Endodermal cell (in vitro differentiated cells): ENCODE results near the gene MAP3K6. TPM values are rescaled to one million over a fixed set of nuclear protein-coding genes. Genes with fewer than 3 reads are reported as not detected.

Experiments used
- DNase-seq: peaks from one replicate; pipeline ENCODE4 v3.0.0-alpha.2; 2017
- H3K27ac ChIP-seq: 2 replicates; pipeline ENCODE4 v1.5.1; 2013; ENCODE audit warnings: mild to moderate bottlenecking, low read depth, low read length, moderate library complexity
- H3K27me3 ChIP-seq: 2 replicates; pipeline ENCODE4 v1.6.1; 2013; ENCODE audit warnings: mild to moderate bottlenecking, low read length, moderate library complexity; ENCODE audit not compliant: insufficient read depth, control insufficient read depth, poor library complexity, severe bottlenecking
- H3K36me3 ChIP-seq: 2 replicates; pipeline ENCODE4 v1.7.0; 2013; ENCODE audit warnings: mild to moderate bottlenecking, low read length, moderate library complexity; ENCODE audit not compliant: control insufficient read depth, insufficient read depth
- H3K4me1 ChIP-seq: one replicate; pipeline ENCODE4 v1.7.0; 2013; ENCODE audit warnings: low read length; ENCODE audit not compliant: control insufficient read depth, insufficient read depth
- H3K4me3 ChIP-seq: 2 replicates; pipeline ENCODE4 v1.5.1; 2013; ENCODE audit warnings: mild to moderate bottlenecking, low read length, moderate library complexity
- H3K9ac ChIP-seq: 2 replicates; pipeline ENCODE4 v1.6.1; 2013; ENCODE audit warnings: mild to moderate bottlenecking, low read length, moderate library complexity; ENCODE audit not compliant: poor library complexity, severe bottlenecking; ENCODE audit errors: extremely low read depth
- H3K9me3 ChIP-seq: 2 replicates; pipeline ENCODE4 v1.6.1; 2013; ENCODE audit warnings: mild to moderate bottlenecking, low read length, moderate library complexity; ENCODE audit not compliant: control insufficient read depth
- H3K27ac Mint-ChIP-seq: 2 replicates; pipeline ENCODE4 v1.8.0; 2020; ENCODE audit warnings: mixed read lengths
- H3K27me3 Mint-ChIP-seq: 2 replicates; pipeline ENCODE4 v1.8.0; 2021; ENCODE audit warnings: mild to moderate bottlenecking, mixed read lengths; ENCODE audit not compliant: insufficient read depth
- H3K36me3 Mint-ChIP-seq: 2 replicates; pipeline ENCODE4 v1.8.0; 2020; ENCODE audit warnings: low read depth, mixed read lengths
- H3K4me1 Mint-ChIP-seq: 2 replicates; pipeline ENCODE4 v1.8.0; 2020; ENCODE audit warnings: mixed read lengths
- H3K4me3 Mint-ChIP-seq: 2 replicates; pipeline ENCODE4 v1.8.0; 2020; ENCODE audit warnings: mild to moderate bottlenecking, moderate library complexity, mixed read lengths
- H3K9me3 Mint-ChIP-seq: 2 replicates; pipeline ENCODE4 v1.8.0; 2020; ENCODE audit warnings: mild to moderate bottlenecking, mixed read lengths
- WGBS, 2 experiments: methylation state at CpG; one replicate each; pipeline versions ENCODE4 v1.1.5 to v1.1.7; 2013; ENCODE audit warnings: missing lambda C conversion rate in 2 of 2, mixed read lengths in 1 of 2; ENCODE audit not compliant: insufficient coverage in 1 of 2, insufficient read length in 1 of 2; 5-methylcytosine and 5-hydroxymethylcytosine counted together
- total RNA-seq, 2 donors: library from RNA; stranded (reverse); fragmentation: NEBNext Ultra II Directional in 1 of 2; extraction: Animal tissue kit (Norgen Biotek cat#: 25700) in 1 of 2; gene quantifications; 2 replicates in 1 of 2; 3 replicates in 1 of 2; pipeline ENCODE4 v1.2.1, GENCODE V29; 2021
- TF ChIP-seq, protein P1 (sequence below): fragments of 200-600 bp; sonication (generic); conservative IDR thresholded peaks from 2 replicates; pipeline ENCODE4 v1.5.0; 2021; ENCODE audit warnings: antibody characterized with exemption, mild to moderate bottlenecking

The MAP3K6 gene
- total RNA-seq, 2 donors from 2014 or later: 6.6 to 11.5 TPM

DNA sequence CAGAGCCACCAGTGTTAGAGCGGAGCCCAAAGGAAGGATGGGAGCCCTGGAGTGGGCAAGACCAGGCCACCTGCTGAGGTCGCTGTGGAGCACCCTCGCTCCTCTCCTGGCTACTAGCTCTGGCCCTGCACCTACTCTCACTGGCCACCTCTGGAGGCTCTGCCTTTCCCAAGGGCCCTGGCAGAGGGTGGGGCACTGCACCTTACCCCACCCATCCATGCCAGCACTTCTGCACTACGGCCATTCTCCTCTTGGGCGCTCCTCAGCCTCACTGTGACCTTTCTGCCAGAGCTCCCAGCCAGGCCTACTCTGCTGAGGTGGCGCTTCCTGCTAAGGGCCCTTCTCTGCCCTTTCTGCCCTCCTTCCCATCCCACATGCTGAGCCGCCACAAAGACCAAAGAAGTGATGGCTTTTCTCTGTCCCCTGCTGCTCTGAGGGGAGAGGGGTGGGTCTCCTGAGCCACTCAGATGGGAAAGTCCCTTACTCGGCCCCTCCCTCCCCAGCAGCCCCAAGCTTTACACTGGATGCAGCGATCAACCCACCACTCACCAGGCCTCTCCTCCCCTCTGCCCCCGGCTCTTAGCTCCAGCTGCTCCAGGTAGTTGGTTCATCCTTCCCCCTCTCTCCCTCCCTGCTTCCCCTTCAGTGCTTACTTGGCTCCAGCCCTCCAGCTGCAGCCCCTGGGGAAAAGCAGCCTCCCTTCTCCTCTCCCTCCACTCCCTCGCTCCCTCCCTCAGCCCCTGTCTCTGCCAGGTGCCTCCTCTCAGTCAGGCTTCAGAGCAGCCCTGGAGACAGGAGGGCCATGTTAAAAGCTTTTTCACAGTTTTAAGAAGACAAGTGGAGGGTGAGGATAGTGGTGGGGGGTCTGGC, 59.6 kb downstream of the MAP3K6 start:
- WGBS, 2 experiments: 45 to 53% methylated on average over 4 to 11 of the region's 11 CpGs
- H3K36me3 Mint-ChIP-seq: peaks cover 5% of the 10 kb centered on the region
- H3K27me3 Mint-ChIP-seq: no peaks in the 10 kb centered on the region
- peak overlapping the region; percentile 83 for H3K27ac Mint-ChIP-seq
- peak; percentile 93 for DNase-seq
- no peak overlapping the region for H3K4me3 Mint-ChIP-seq
- no peaks in the 10 kb centered on the region for H3K36me3 ChIP-seq
- TF ChIP-seq, protein P1, sequence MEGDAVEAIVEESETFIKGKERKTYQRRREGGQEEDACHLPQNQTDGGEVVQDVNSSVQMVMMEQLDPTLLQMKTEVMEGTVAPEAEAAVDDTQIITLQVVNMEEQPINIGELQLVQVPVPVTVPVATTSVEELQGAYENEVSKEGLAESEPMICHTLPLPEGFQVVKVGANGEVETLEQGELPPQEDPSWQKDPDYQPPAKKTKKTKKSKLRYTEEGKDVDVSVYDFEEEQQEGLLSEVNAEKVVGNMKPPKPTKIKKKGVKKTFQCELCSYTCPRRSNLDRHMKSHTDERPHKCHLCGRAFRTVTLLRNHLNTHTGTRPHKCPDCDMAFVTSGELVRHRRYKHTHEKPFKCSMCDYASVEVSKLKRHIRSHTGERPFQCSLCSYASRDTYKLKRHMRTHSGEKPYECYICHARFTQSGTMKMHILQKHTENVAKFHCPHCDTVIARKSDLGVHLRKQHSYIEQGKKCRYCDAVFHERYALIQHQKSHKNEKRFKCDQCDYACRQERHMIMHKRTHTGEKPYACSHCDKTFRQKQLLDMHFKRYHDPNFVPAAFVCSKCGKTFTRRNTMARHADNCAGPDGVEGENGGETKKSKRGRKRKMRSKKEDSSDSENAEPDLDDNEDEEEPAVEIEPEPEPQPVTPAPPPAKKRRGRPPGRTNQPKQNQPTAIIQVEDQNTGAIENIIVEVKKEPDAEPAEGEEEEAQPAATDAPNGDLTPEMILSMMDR: peak; percentile 69
- peak overlapping the region; percentile 79 for H3K27ac ChIP-seq
- no peaks in the 10 kb centered on the region for H3K27me3 ChIP-seq
- H3K4me3 ChIP-seq: no peak overlapping the region
- peak overlapping the region; percentile 11 for H3K9ac ChIP-seq
- H3K9me3 Mint-ChIP-seq: no peaks in the 10 kb centered on the region
- peaks cover 18% of the 10 kb centered on the region for H3K4me1 Mint-ChIP-seq
- H3K9me3 ChIP-seq: no peaks in the 10 kb centered on the region
- peaks cover 15% of the 10 kb centered on the region for H3K4me1 ChIP-seq

DNA sequence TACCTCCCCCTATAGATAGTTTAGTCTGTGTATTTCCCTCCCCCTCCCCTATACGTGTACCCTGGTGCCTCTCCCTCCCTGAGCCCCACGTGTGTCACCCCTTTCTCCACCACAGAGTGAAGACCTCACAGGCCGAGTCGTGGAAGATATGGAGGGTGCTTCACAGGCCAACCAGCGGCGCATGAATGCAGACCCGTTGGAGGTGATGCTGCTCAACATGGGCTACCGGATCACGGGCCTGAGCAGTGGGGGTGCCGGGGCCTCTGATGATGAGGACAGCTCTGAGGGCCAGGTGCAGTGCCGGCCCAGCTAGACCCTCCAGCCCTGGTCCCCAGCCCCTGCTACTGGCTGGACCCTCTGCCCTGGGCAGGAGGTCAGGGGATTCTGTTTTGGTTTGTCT, 60.7 kb downstream of the MAP3K6 start:
- Histone ChIP-seq H3K27me3 (no peaks in the 10 kb centered on the region), H3K9ac (no peak overlapping the region), H3K36me3 (no peaks in the 10 kb centered on the region), H3K4me3 (no peak overlapping the region), H3K9me3 (no peaks in the 10 kb centered on the region), H3K4me1 (peaks cover 15% of the 10 kb centered on the region), H3K27ac (peak overlapping the region; percentile 79)
- TF ChIP-seq, protein P1: no peak
- WGBS, 2 experiments: 90 to 96% methylated on average over 6 to 11 of the region's 11 CpGs
- Mint-ChIP-seq H3K27ac (no peak overlapping the region), H3K4me3 (no peak overlapping the region), H3K4me1 (peaks cover 24% of the 10 kb centered on the region), H3K36me3 (peaks cover 14% of the 10 kb centered on the region), H3K27me3 (no peaks in the 10 kb centered on the region), H3K9me3 (no peaks in the 10 kb centered on the region)
- DNase-seq: peak; percentile 36

Other genes starting within 250 kb of the MAP3K6 start
- 10 to 100 TPM; 25.9 to 34.7 TPM for gene SLC9A1, start 211.8 kb downstream of the MAP3K6 start, total RNA-seq
- 10 to 100 TPM; 34.7 to 41.9 TPM for gene WDTC1, start 132.3 kb downstream of the MAP3K6 start, total RNA-seq
- gene TMEM222, start 44.8 kb downstream of the MAP3K6 start, total RNA-seq: 10 to 100 TPM; 26.0 to 31.8 TPM
- gene SYTL1, start 24.9 kb downstream of the MAP3K6 start, total RNA-seq: 1 to 10 TPM; 6.7 to 7.5 TPM
- gene FCN3, start 7.9 kb upstream of the MAP3K6 start, total RNA-seq: under 1 TPM in 1 of 2 donors, not detected in 1; 0.26 TPM
- 1 to 10 TPM; 1.6 to 1.8 TPM for gene CD164L2, start 16.4 kb upstream of the MAP3K6 start, total RNA-seq
- 1 to 10 TPM; 3.5 to 4.1 TPM for gene GPR3, start 25.7 kb upstream of the MAP3K6 start, total RNA-seq
- gene WASF2, start 123.2 kb upstream of the MAP3K6 start, total RNA-seq: 10 to 100 TPM; 90.0 to 98.8 TPM
- 10 to 100 TPM; 39.3 to 41.2 TPM for gene AHDC1, start 237.2 kb upstream of the MAP3K6 start, total RNA-seq